ENCODE measurements around the gene AK2.
A peak's percentile ranks its signal among the peaks of the same experiment; 100 is the strongest.
"Not testable (repeated sequence)": the region's sequence is repeated elsewhere in the genome, so short reads cannot be mapped to it uniquely, and the experiment has no call there.

AK2 gene

GRCh38 chr1:33036526-33037503, at the start of gene AK2:
TSS of gene AK2 (minus strand) at chr1:33036883. CDS start at chr1:33036828, 55 bp downstream.
- DNase-seq = peak; percentile 100

- DNase-seq = peak; percentile 94
These were observed 49.7 kb upstream of the AK2 start for GRCh38 chr1:33086384-33086850.

- no peak for DNase-seq
These were observed 48.6 kb upstream of the AK2 start for GRCh38 chr1:33085332-33085731.

GRCh38 chr1:33082575-33083108, 46.0 kb upstream of the AK2 start:
- DNase-seq = no peak

DNA sequence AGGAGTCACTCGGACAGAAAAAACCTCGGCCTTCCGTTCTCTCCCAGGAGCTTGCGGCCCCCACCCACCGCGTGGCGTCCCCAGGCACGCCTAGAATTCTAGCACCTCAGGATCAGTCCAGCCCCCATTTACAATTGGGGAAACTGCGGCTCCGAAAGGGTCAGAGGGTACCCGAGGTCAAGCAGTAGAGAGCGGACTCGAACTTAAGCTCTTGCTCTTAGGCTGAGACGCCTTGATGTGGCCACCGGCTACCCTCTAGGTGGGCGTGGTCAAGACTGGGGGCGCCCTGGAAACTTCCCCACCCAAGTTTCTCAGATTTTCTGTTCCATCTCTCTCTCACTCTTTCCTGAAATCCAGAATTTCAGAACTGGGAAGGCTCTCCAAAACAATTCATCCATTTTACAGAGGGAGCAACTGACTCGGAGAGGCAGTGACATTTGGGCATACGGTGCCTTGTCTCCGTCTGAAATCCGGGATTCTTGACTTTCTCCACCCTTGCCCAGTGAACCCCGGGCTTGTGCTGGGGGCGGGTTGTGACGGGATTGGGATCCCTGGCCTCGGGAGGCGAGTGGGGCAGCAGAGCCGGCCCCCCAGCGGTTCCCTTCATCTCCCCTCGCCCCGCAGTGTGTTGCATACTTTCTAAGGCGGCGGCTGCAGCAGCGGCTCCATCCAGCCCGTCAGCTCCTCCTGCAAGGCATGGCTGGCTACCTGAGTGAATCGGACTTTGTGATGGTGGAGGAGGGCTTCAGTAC, 45.0 kb upstream of the AK2 start:
- no peak for DNase-seq

DNA sequence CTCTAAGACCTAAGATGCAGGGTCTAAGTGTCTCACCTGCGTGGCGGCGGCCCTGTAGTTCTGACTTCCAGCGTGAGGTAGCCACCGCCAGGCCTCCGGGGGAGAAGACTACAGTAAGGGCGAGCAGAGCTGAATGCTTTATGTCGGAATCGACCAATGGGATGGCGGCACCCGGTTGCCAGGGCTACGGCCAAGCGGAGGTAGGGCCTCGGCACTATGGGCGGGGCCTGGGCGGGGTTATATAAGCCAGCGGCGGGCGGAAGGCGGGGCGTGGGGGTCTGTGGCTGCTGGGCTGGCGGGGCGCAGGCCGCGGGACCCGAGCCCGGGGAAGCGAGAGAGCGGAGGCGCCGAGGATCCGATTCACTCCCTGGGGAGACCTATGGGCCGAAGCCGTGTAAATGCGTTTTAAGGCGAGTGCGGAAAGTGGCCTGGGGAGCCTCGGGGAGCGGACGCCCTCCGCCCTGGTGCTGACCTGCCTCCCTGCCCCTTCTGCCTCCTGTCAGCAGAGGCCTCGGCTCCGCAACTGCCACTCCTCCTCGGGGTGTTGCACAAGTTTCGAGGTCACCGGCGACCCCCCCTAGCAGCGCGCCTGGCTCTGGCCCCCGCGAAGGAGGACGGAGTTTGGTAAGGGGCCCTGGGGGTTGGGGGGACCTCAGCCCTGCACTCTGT, 44.3 kb upstream of the AK2 start, which contains the start of gene AZIN2:
AZIN2 (plus strand) TSS at position 269 of the 669 bp plus-strand sequence. CDS start 1,097 bp downstream, outside the sequence.
- DNase-seq = peak; percentile 99

- DNase-seq = no peak
These were observed 43.7 kb upstream of the AK2 start for GRCh38 chr1:33080373-33080772.

GRCh38 chr1:33078030-33078591, 41.4 kb upstream of the AK2 start:
- DNase-seq = no peak

- DNase-seq = no peak
These were observed 37.7 kb upstream of the AK2 start for GRCh38 chr1:33074193-33074945.

DNA sequence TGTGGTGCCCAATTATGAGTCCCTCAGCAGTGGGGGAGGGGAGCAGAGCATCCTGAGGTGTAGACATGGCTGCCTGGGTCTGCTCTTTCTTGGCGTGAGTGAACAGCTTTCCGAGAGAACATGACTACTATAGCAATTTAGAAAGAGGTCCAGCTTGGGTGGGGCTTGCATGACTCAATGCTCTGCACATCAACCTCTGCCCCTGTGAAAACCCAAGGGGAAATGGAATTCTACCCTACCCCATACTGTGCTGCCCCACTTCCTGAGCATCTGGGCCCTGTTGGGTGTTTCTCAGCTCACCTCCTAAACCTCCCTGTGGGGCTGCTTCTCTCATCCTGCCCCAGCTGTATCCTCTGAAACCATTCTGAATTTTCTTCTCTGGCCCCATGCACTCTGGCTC, 36.0 kb upstream of the AK2 start:
- DNase-seq = no peak

DNA sequence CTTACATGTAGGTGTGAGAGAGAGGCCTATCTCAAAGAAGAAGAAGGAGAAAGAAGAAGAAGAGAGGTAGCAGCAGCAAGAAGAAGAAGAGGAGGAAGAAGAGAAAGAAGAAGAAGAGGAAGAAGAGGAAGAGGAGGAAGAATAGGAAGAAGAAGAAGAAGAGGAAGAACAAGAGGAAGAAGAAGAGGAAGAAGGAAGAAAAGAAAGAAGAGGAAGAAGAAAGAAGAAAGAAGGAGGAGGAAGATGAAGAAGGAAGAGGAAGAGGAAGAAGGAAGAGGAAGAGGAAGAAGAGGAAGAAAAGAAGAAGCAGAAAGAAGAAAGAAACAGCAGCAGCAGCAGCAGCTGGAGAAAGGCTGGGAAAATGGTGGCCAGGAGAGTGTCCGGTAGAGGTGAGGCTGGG, 33.9 kb upstream of the AK2 start:
- DNase-seq = no peak

GRCh38 chr1:33068108-33068507, 31.4 kb upstream of the AK2 start:
- not testable (repeated sequence) for DNase-seq

- DNase-seq = not testable (repeated sequence)
These were observed 29.8 kb upstream of the AK2 start for GRCh38 chr1:33066477-33066876.

DNA sequence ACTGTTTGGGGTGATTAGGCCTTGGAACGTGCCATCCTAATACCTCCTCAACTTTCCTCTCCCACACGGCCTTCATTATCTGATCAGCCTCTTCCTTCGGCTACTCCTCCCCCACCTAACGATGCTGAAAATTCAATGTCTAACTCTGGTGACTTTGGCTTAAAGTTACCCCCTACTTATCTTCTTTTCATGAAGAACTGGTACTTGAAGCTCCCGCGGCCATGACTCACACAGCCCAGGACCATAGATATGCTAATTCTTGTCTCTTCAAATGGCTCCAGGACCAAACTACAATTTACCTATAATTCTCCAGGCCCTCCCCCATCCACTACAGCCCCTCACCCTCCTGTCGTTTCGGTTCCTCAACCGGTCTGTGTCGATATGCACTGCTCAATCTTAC, 28.6 kb upstream of the AK2 start:
- no peak for DNase-seq

DNA sequence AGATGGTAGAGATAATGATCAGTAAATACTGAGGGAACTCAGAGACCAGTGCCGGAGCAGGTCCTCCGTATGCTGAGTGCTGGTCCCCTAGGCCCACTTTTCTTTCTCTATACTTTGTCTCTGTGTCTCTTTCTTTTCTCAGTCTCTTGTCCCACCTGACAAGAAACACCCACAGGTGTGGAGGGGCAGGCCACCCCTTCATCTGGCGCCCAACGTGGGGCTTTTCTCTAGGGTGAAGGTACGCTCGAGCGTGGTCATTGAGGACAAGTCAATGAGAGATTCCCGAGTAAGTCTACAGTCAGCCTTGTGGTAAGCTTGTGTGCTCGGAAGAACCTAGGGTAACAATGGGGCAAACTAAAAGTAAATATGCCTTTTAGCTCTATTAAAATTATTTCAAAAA, 27.6 kb upstream of the AK2 start:
- DNase-seq = not testable (repeated sequence)

DNA sequence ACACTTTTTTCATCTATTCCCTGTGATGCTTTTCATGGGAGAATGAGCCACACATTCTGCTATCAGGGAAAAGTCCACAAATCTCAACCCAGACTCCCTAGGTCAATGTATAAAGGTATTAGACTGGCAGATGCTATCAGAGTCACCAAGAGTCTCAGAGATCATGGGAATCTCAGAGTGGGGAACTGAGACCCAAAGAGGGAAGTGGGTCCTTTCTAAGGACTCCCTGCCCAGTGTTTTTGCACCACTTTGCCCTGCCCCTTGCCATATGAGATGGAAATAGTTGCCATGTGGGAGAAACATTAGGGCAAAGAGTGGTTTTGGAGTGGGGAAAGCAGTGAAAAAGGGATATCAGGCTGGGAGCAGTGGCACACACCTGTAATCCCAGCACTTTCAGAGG, 25.2 kb upstream of the AK2 start:
- DNase-seq = no peak

- no peak for DNase-seq
These were observed 23.9 kb upstream of the AK2 start for GRCh38 chr1:33060579-33061083.

- DNase-seq = no peak
These were observed 20.4 kb upstream of the AK2 start for GRCh38 chr1:33057095-33057494.

GRCh38 chr1:33056426-33056825, 19.7 kb upstream of the AK2 start:
- no peak for DNase-seq

DNA sequence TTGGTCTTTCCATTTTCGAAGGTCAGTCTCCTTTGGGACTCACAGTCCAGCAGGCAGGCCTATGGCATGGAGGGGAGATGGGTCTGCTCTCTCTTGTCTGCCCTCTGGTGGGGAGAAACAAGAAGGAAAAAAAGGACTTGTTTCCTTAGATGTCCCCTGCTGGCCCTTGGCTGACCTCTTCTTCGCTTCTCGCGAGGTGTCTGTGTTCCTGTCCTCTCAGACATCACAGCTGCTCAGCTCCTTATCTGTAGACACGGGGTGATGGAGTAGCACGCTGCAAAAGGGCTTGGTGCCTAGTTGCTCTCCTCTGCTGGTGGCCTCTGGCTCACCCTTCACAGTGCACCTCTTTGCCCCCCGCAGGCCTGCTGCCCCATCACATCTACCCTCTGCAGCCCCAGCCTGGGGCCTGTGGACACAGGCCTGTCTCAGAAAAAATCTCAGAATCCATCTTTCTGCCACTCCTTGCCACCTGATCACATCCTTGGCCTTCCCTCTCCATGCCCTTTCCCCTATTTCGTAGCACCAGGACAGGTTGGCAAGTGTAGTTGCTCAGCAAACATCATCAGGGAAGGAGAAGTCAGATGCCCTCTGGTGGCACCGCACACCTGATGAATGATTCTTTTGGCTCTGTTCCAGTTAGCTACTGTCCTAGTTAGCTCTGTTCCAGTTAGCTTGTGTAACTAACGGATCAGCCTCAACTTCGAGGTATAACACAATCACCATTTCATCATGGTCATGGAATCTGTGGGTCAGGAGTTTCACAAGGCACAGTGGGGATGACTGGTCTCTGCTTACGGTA, 18.7 kb upstream of the AK2 start:
- DNase-seq = peak; percentile 90

All from NCI-H82 (cell line).